ENCODE measurements around the gene ESR2. TPM values are rescaled to one million over a fixed set of nuclear protein-coding genes. Genes with fewer than 3 reads are reported as not detected.

Gene ESR2
- total and polyA plus RNA-seq, 12 donors = 0.12 to 1.6 (median 0.73) TPM

- intact Hi-C loops (cut with DNase I) = no loop called here
Measured at GRCh38 chr14:64190974-64191502, 103.1 kb downstream of the ESR2 start.

GRCh38 chr14:64187331-64187730 is 106.8 kb downstream of the ESR2 start:
- DNase-seq (no peak), ATAC-seq (no peak)
- no peaks in the 10 kb centered on the region for H3K27me3 ChIP-seq
- TF ChIP-seq CTCF (IDR thresholded peaks at IDR 0.05) = no peak
- H3K27ac ChIP-seq = no peak overlapping the region
- no peaks in the 10 kb centered on the region for H3K9me3 ChIP-seq
- intact Hi-C loops (cut with DNase I) = loop anchor here in 1 of 10 donors (5.0 kb wide), 1 partner anchor 35 kb away; no protein-coding TSS in a partner anchor
- no peak overlapping the region for H3K4me3 ChIP-seq
- 76 to 78% methylated on average over 3 of the region's 3 CpGs for WGBS, 2 donors
- no peaks in the 10 kb centered on the region for H3K4me1 ChIP-seq
- peaks cover 0 to 77% (median 8%) of the 10 kb centered on the region in 9 donors for H3K36me3 ChIP-seq

More at GRCh38 chr14:64190974-64191502, 103.1 kb downstream of the ESR2 start:
- Histone ChIP-seq H3K36me3 (peaks cover 0 to 73% (median 8%) of the 10 kb centered on the region in 9 donors), H3K9me3 (no peaks in the 10 kb centered on the region), H3K4me1 (peaks cover 0 to 25% (median 16%) of the 10 kb centered on the region in 9 donors), H3K27ac (no peak overlapping the region), H3K27me3 (no peaks in the 10 kb centered on the region), H3K4me3 (no peak overlapping the region)
- 95% methylated on average over 3 of the region's 3 CpGs for WGBS, 2 donors
- DNase-seq (no peak), ATAC-seq (no peak)
- TF ChIP-seq CTCF (IDR thresholded peaks at IDR 0.05) = no peak

DNA sequence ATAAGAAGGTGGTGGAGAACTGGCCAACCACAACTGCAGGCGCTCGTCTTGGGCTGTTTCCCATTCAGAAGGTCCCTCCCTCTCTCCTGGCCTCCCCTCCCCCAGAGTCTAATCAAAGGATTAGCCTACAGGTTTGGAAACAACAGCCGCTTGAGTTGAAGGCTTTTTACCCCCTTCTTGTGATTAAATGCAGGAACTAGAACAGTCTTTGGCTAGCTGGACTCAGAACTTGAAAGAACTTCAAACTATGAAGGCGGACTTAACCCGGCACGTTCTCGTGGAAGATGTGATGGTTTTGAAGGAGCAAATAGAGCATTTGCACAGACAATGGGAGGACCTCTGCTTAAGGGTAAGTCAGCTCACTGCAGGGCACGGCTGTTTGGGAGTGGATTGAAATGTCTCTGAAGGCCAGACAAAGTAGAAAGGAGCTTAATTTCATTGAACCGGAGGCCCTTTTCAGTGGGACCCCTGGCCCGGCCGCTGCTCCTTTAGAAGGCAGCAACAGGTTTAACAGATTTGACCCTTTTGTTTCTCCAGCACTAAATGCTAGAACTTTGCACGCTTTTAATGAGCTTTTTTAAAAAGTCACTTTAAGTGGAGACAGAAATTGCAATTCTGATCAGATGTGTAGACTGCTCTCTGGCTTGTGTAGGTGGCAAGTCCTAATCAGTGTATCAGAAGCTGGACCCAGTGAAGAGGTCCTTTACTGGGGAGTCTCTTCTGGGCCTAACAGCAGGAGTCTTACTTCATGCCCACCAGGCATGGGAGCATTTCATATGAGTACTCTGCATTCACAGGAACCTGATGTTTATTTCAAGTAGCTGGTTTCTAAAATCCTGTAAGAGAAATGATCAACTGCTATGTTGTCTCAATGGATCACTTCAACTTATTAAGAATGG is 107.7 kb downstream of the ESR2 start:
- Histone ChIP-seq H3K27me3 (no peaks in the 10 kb centered on the region), H3K27ac (no peak overlapping the region), H3K9me3 (no peaks in the 10 kb centered on the region), H3K4me1 (no peaks in the 10 kb centered on the region), H3K4me3 (no peak overlapping the region), H3K36me3 (peaks cover 0 to 74% (median 8%) of the 10 kb centered on the region in 9 donors)
- 87% methylated on average over 12 of the region's 12 CpGs for WGBS, 2 donors
- TF ChIP-seq CTCF (IDR thresholded peaks at IDR 0.05) = no peak
- no peak for DNase-seq
- ATAC-seq = no peak
- intact Hi-C loops (cut with DNase I) = loop anchor here in 1 of 10 donors (5.0 kb wide), 1 partner anchor 36 kb away; no protein-coding TSS in a partner anchor

GRCh38 chr14:64185184-64185583 is 109.0 kb downstream of the ESR2 start:
- WGBS, 2 donors = 96 to 100% methylated on average over 1 of the region's 1 CpG
- no peak for ATAC-seq
- no peak for DNase-seq
- H3K36me3 ChIP-seq = peaks cover 0 to 74% (median 8%) of the 10 kb centered on the region in 9 donors
- intact Hi-C loops (cut with DNase I) = loop anchor here in 1 of 10 donors (5.0 kb wide), 1 partner anchor 37 kb away; no protein-coding TSS in a partner anchor
- no peak overlapping the region for H3K27ac ChIP-seq
- H3K27me3 ChIP-seq = no peaks in the 10 kb centered on the region
- H3K4me1 ChIP-seq = no peaks in the 10 kb centered on the region
- H3K4me3 ChIP-seq = no peak overlapping the region
- no peak for TF ChIP-seq CTCF (IDR thresholded peaks at IDR 0.05)
- no peaks in the 10 kb centered on the region for H3K9me3 ChIP-seq
